CD4-positive, alpha-beta T cell treated with Interleukin-2 at 100 ng/mL for 4 hours (primary cell): ENCODE measurements around the gene AGPAT4.

ENCODE experiments used
- DNase-seq: peaks from one replicate; pipeline ENCODE4 v3.0.0-alpha.2; 2020; ENCODE audit warnings: low spot score

Gene AGPAT4

GRCh38 chr6:161254464-161255253, 19.2 kb downstream of the AGPAT4 start:
- no peak for DNase-seq

- no peak for DNase-seq
Observed at GRCh38 chr6:161254126-161254463, 19.8 kb downstream of the AGPAT4 start.

GRCh38 chr6:161251345-161251744, 22.5 kb downstream of the AGPAT4 start:
- no peak for DNase-seq

GRCh38 chr6:161249327-161249726, 24.5 kb downstream of the AGPAT4 start:
- no peak for DNase-seq

GRCh38 chr6:161246725-161247124, 27.1 kb downstream of the AGPAT4 start:
- no peak for DNase-seq

GRCh38 chr6:161245363-161245762, 28.5 kb downstream of the AGPAT4 start:
- DNase-seq: no peak

- DNase-seq: no peak
Observed at GRCh38 chr6:161244725-161245124, 29.1 kb downstream of the AGPAT4 start.

GRCh38 chr6:161242779-161243693, 30.8 kb downstream of the AGPAT4 start:
- DNase-seq: peak; percentile 55

GRCh38 chr6:161242113-161242512, 31.7 kb downstream of the AGPAT4 start:
- DNase-seq: peak; percentile 43

GRCh38 chr6:161239001-161239400, 34.9 kb downstream of the AGPAT4 start:
- DNase-seq: no peak

GRCh38 chr6:161238500-161238899, 35.4 kb downstream of the AGPAT4 start:
- no peak for DNase-seq

- DNase-seq: no peak
Observed at GRCh38 chr6:161238081-161238480, 35.8 kb downstream of the AGPAT4 start.

GRCh38 chr6:161237176-161237575, 36.7 kb downstream of the AGPAT4 start:
- DNase-seq: no peak

- DNase-seq: no peak
Observed at GRCh38 chr6:161235776-161236633, 37.9 kb downstream of the AGPAT4 start.

GRCh38 chr6:161233986-161234661, 39.7 kb downstream of the AGPAT4 start:
- no peak for DNase-seq

GRCh38 chr6:161232467-161232866, 41.4 kb downstream of the AGPAT4 start:
- DNase-seq: no peak

- no peak for DNase-seq
Observed at GRCh38 chr6:161232010-161232409, 41.9 kb downstream of the AGPAT4 start.

- DNase-seq: no peak
Observed at GRCh38 chr6:161230339-161230738, 43.5 kb downstream of the AGPAT4 start.

- DNase-seq: no peak
Observed at GRCh38 chr6:161228921-161229591, 44.8 kb downstream of the AGPAT4 start.

GRCh38 chr6:161228096-161228495, 45.8 kb downstream of the AGPAT4 start:
- no peak for DNase-seq
